Breast epithelium (tissue), 3 donors: ENCODE results near the gene IRF2.

ENCODE experiments used
- CTCF ChIP-seq, 3 donors: fragments of 450-650 bp; IDR thresholded peaks; one replicate each; pipeline ENCODE4 v1.5.1; 2016 to 2017; ENCODE audit warnings: antibody characterized with exemption in 3 of 3, mild to moderate bottlenecking in 3 of 3, moderate library complexity in 3 of 3
- POLR2A ChIP-seq: fragments of 450-650 bp; IDR thresholded peaks from one replicate; pipeline ENCODE4 v1.6.1; 2016; ENCODE audit warnings: antibody characterized with exemption, mild to moderate bottlenecking, moderate library complexity
- POLR2AphosphoS5 ChIP-seq, 3 donors: sonication (generic); formaldehyde crosslinking; IDR thresholded peaks; one replicate each; pipeline ENCODE4 v1.6.1; 2017; ENCODE audit warnings: antibody characterized with exemption in 3 of 3

GRCh38 chr4:184356366-184356765, 118.0 kb downstream of the IRF2 start:
- TF ChIP-seq CTCF (IDR thresholded peaks at IDR 0.05) (no peak), POLR2AphosphoS5 (IDR thresholded peaks at IDR 0.05) (no peak), POLR2A (no peak)
